ENCODE measurements around the gene PAX8.
A peak's percentile ranks its signal among the peaks of the same experiment; 100 is the strongest.

Gene PAX8

GRCh38 chr2:113195923-113196501 lies 82.7 kb downstream of the PAX8 start:
- Histone ChIP-seq H3K4me2 (ENCODE audit: low read depth, low read length, poor library complexity, severe bottlenecking) (no peak overlapping the region), H3K36me3 (ENCODE audit: insufficient read depth, low read length) (peaks cover 93% of the 10 kb centered on the region; the same call in 1 of the 2 replicates), H3K4me3 (ENCODE audit: low read length, poor library complexity, severe bottlenecking) (no peak overlapping the region), H3F3A (ENCODE audit: low read depth) (no peaks in the 10 kb centered on the region), H3K27me3 (ENCODE audit: insufficient read depth, low read length, poor library complexity, severe bottlenecking) (no peaks in the 10 kb centered on the region), H3K9ac (ENCODE audit: low read depth, low read length, poor library complexity, severe bottlenecking) (no peak overlapping the region), H3K79me2 (ENCODE audit: insufficient read depth, low read length) (peaks cover 3% of the 10 kb centered on the region; the same call in 1 of the 2 replicates), H3K9me2 (replicated peaks; ENCODE audit: low read depth, low read length) (no peaks in the 10 kb centered on the region), H3K9me3 (ENCODE audit: insufficient read depth, low read depth, low read length) (no peaks in the 10 kb centered on the region), H4K20me1 (ENCODE audit: insufficient read depth, low read length, poor library complexity, severe bottlenecking) (peaks cover 4% of the 10 kb centered on the region), H2AFZ (ENCODE audit: low read length) (no peak overlapping the region), H3K4me1 (ENCODE audit: insufficient read depth, low read length, poor library complexity, severe bottlenecking) (no peaks in the 10 kb centered on the region)
- no peak for TF ChIP-seq EZH2phosphoT487 (IDR thresholded peaks at IDR 0.05; ENCODE audit: borderline replicate concordance)
- no peak for TF ChIP-seq CTCF (conservative IDR thresholded peaks at IDR 0.05; ENCODE audit: low read length)

GRCh38 chr2:113192459-113193100 lies 86.1 kb downstream of the PAX8 start:
- H4K20me1 ChIP-seq (ENCODE audit: insufficient read depth, low read length, poor library complexity, severe bottlenecking) = peaks cover 18% of the 10 kb centered on the region
- no peaks in the 10 kb centered on the region for H3K27me3 ChIP-seq (ENCODE audit: insufficient read depth, low read length, poor library complexity, severe bottlenecking)
- H3K4me1 ChIP-seq (ENCODE audit: insufficient read depth, low read length, poor library complexity, severe bottlenecking) = no peaks in the 10 kb centered on the region
- H3K79me2 ChIP-seq (ENCODE audit: insufficient read depth, low read length) = peaks cover 18% of the 10 kb centered on the region; the same call in 1 of the 2 replicates
- H3K36me3 ChIP-seq (ENCODE audit: insufficient read depth, low read length) = peaks cover 69% of the 10 kb centered on the region; the same call in 1 of the 2 replicates
- H3K4me2 ChIP-seq (ENCODE audit: low read depth, low read length, poor library complexity, severe bottlenecking) = no peak overlapping the region
- no peaks in the 10 kb centered on the region for H3K9me2 ChIP-seq (replicated peaks; ENCODE audit: low read depth, low read length)
- TF ChIP-seq CTCF (conservative IDR thresholded peaks at IDR 0.05; ENCODE audit: low read length) = peak; percentile 41; the same call in 1 of the 2 replicates
- TF ChIP-seq EZH2phosphoT487 (IDR thresholded peaks at IDR 0.05; ENCODE audit: borderline replicate concordance) = no peak
- H3K9ac ChIP-seq (ENCODE audit: low read depth, low read length, poor library complexity, severe bottlenecking) = no peak overlapping the region
- no peaks in the 10 kb centered on the region for H3F3A ChIP-seq (ENCODE audit: low read depth)
- H3K9me3 ChIP-seq (ENCODE audit: insufficient read depth, low read depth, low read length) = no peaks in the 10 kb centered on the region
- no peak overlapping the region for H2AFZ ChIP-seq (ENCODE audit: low read length)
- H3K4me3 ChIP-seq (ENCODE audit: low read length, poor library complexity, severe bottlenecking) = no peak overlapping the region

- H3K4me2 ChIP-seq (ENCODE audit: low read depth, low read length, poor library complexity, severe bottlenecking) = no peak overlapping the region
- no peak overlapping the region for H3K9ac ChIP-seq (ENCODE audit: low read depth, low read length, poor library complexity, severe bottlenecking)
- H3K4me3 ChIP-seq (ENCODE audit: low read length, poor library complexity, severe bottlenecking) = no peak overlapping the region
- no peak for TF ChIP-seq CTCF (conservative IDR thresholded peaks at IDR 0.05; ENCODE audit: low read length)
- TF ChIP-seq EZH2phosphoT487 (IDR thresholded peaks at IDR 0.05; ENCODE audit: borderline replicate concordance) = no peak
- H3K9me2 ChIP-seq (replicated peaks; ENCODE audit: low read depth, low read length) = no peaks in the 10 kb centered on the region
- no peaks in the 10 kb centered on the region for H3F3A ChIP-seq (ENCODE audit: low read depth)
- peaks cover 26% of the 10 kb centered on the region; the same call in 1 of the 2 replicates for H3K79me2 ChIP-seq (ENCODE audit: insufficient read depth, low read length)
- H3K36me3 ChIP-seq (ENCODE audit: insufficient read depth, low read length) = peaks cover 66% of the 10 kb centered on the region; the same call in 1 of the 2 replicates
- H3K27me3 ChIP-seq (ENCODE audit: insufficient read depth, low read length, poor library complexity, severe bottlenecking) = no peaks in the 10 kb centered on the region
- H3K4me1 ChIP-seq (ENCODE audit: insufficient read depth, low read length, poor library complexity, severe bottlenecking) = no peaks in the 10 kb centered on the region
- H3K9me3 ChIP-seq (ENCODE audit: insufficient read depth, low read depth, low read length) = no peaks in the 10 kb centered on the region
- peaks cover 28% of the 10 kb centered on the region for H4K20me1 ChIP-seq (ENCODE audit: insufficient read depth, low read length, poor library complexity, severe bottlenecking)
- H2AFZ ChIP-seq (ENCODE audit: low read length) = no peak overlapping the region
Measured at GRCh38 chr2:113190871-113191270, 87.8 kb downstream of the PAX8 start.
